WTC11 (cell line): ENCODE results near the gene DCAF6. TPM values are rescaled to one million over a fixed set of nuclear protein-coding genes. Genes with fewer than 3 reads are reported as not detected.

Experiments
- ATAC-seq: fragments of 200-7000 bp; cut with Tn5 transposase; 2 replicates; pipeline ENCODE4 v1.10.0; 2021; ENCODE audit warnings: mild to moderate bottlenecking, moderate library complexity
- CTCF ChIA-PET: fragments of 300-600 bp; sonication (Branson Sonifier 250); formaldehyde crosslinking; loops from one replicate; lab custom pipeline; 2021; ENCODE audit warnings: antibody characterized with exemption; lab: Charles Lee
- POLR2A ChIA-PET: fragments of 350-600 bp; sonication (Branson Sonifier 250); formaldehyde crosslinking; loops from one replicate; lab custom pipeline; 2021; ENCODE audit warnings: antibody characterized with exemption; lab: Charles Lee
- DNase-seq: peaks from one replicate; pipeline ENCODE4 v3.0.0; 2021; ENCODE audit warnings: low spot score
- H3K27ac Mint-ChIP-seq: 2 replicates; pipeline ENCODE4 v1.8.0; 2021; ENCODE audit warnings: mixed read lengths
- H3K27me3 Mint-ChIP-seq: 2 replicates; pipeline ENCODE4 v1.8.0; 2021; ENCODE audit warnings: low read depth, mild to moderate bottlenecking, moderate library complexity, mixed read lengths
- H3K36me3 Mint-ChIP-seq: 2 replicates; pipeline ENCODE4 v1.8.0; 2021; ENCODE audit warnings: mixed read lengths
- H3K4me1 Mint-ChIP-seq: 2 replicates; pipeline ENCODE4 v1.8.0; 2022; ENCODE audit warnings: mixed read lengths
- H3K4me3 Mint-ChIP-seq: 2 replicates; pipeline ENCODE4 v1.8.0; 2021; ENCODE audit warnings: mild to moderate bottlenecking, moderate library complexity, mixed read lengths
- H3K9me3 Mint-ChIP-seq: 2 replicates; pipeline ENCODE4 v1.8.0; 2021; ENCODE audit warnings: mixed read lengths
- CBFB ChIP-seq: sonication (generic); formaldehyde crosslinking; IDR thresholded peaks from 2 replicates; pipeline ENCODE4 v1.8.1; 2022; ENCODE audit warnings: mild to moderate bottlenecking, low read depth, missing genetic modification reagents
- CREM ChIP-seq: sonication (generic); formaldehyde crosslinking; IDR thresholded peaks from 2 replicates; pipeline ENCODE4 v1.8.1; 2022; ENCODE audit warnings: mild to moderate bottlenecking, missing genetic modification reagents, moderate library complexity
- NFATC4 ChIP-seq: fragments of 250-450 bp; sonication (Bioruptor Pico); IDR thresholded peaks from 2 replicates; pipeline ENCODE4 v1.9.0; 2021; ENCODE audit warnings: mild to moderate bottlenecking
- NR1H2 ChIP-seq: sonication (generic); formaldehyde crosslinking; IDR thresholded peaks from 2 replicates; pipeline ENCODE4 v1.9.0; 2021; ENCODE audit warnings: mild to moderate bottlenecking, moderate library complexity, missing genetic modification reagents
- PRDM15 ChIP-seq: sonication (generic); formaldehyde crosslinking; IDR thresholded peaks from 2 replicates; pipeline ENCODE4 v1.8.0; 2022; ENCODE audit warnings: missing genetic modification reagents
- SMAD3 ChIP-seq: sonication (generic); formaldehyde crosslinking; IDR thresholded peaks from 2 replicates; pipeline ENCODE4 v1.8.0; 2022; ENCODE audit warnings: missing genetic modification reagents, mild to moderate bottlenecking, borderline replicate concordance
- TP53 ChIP-seq: sonication (generic); formaldehyde crosslinking; IDR thresholded peaks from 2 replicates; pipeline ENCODE4 v1.8.1; 2023; ENCODE audit warnings: mild to moderate bottlenecking, missing genetic modification reagents
- ZBTB43 ChIP-seq: sonication (generic); formaldehyde crosslinking; IDR thresholded peaks from 2 replicates; pipeline ENCODE4 v1.8.1; 2023; ENCODE audit warnings: mild to moderate bottlenecking, missing genetic modification reagents
- ZNF138 ChIP-seq: sonication (generic); formaldehyde crosslinking; conservative IDR thresholded peaks from 2 replicates; pipeline ENCODE4 v1.8.1; 2022; ENCODE audit warnings: mild to moderate bottlenecking, moderate library complexity, missing genetic modification reagents
- ZNF281 ChIP-seq: sonication (generic); formaldehyde crosslinking; IDR thresholded peaks from 2 replicates; pipeline ENCODE4 v1.8.0; 2023; ENCODE audit warnings: mild to moderate bottlenecking, missing genetic modification reagents
- ZNF396 ChIP-seq: fragments of 250-450 bp; sonication (Bioruptor Pico); IDR thresholded peaks from 2 replicates; pipeline ENCODE4 v1.8.0; 2021; ENCODE audit warnings: mild to moderate bottlenecking, moderate library complexity, borderline replicate concordance
- ZNF423 ChIP-seq: fragments of 250-450 bp; sonication (Bioruptor Pico); IDR thresholded peaks from 2 replicates; pipeline ENCODE4 v2.1.2; 2022; ENCODE audit warnings: mild to moderate bottlenecking, moderate library complexity
- ZNF512 ChIP-seq: sonication (generic); formaldehyde crosslinking; IDR thresholded peaks from 2 replicates; pipeline ENCODE4 v1.8.1; 2022; ENCODE audit warnings: missing genetic modification reagents, borderline replicate concordance
- total RNA-seq: library from RNA; stranded (reverse); gene quantifications from 3 replicates; pipeline ENCODE4 v1.2.3, GENCODE V29; 2021
- TF ChIP-seq, protein P1 (sequence below): sonication (generic); formaldehyde crosslinking; IDR thresholded peaks from 2 replicates; pipeline ENCODE4 v1.8.0; 2022; ENCODE audit warnings: mild to moderate bottlenecking, missing genetic modification reagents
- TF ChIP-seq, protein P2 (sequence below): sonication (generic); formaldehyde crosslinking; IDR thresholded peaks from 2 replicates; pipeline ENCODE4 v1.8.1; 2023; ENCODE audit warnings: mild to moderate bottlenecking, moderate library complexity, missing genetic modification reagents
- TF ChIP-seq, protein P3 (sequence below): sonication (generic); formaldehyde crosslinking; IDR thresholded peaks from 2 replicates; pipeline ENCODE4 v1.8.1; 2023; ENCODE audit warnings: mild to moderate bottlenecking, missing genetic modification reagents
- TF ChIP-seq, protein P4 (sequence below): sonication (generic); formaldehyde crosslinking; conservative IDR thresholded peaks from 2 replicates; pipeline ENCODE4 v1.8.1; 2023; ENCODE audit warnings: mild to moderate bottlenecking, low read depth, missing genetic modification reagents, moderate library complexity

Gene DCAF6
- total RNA-seq, 1 experiment from 2014 or later, result 13.5 TPM

DNA sequence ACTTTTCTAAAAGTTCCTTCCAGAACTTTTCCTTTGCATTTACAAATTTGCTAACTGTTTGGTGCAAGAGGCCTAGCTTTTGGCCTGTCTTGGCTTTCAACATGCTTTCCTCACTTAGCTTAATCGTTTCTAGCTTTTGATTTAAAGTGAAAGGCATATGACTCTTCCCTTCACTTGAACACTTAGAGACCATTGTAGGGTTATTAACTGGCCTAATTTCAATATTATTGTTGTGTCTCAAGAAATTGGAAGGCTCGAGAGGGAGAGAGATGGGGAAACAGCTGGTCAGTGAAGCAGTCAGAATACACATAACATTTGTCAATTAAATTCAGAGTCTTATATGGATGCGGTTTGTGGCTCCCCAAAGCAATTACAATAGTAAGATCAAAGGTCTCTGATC is 63.4 kb downstream of the DCAF6 start:
- Mint-ChIP-seq H3K4me1 (peaks cover 14% of the 10 kb centered on the region), H3K27ac (peak overlapping the region; percentile 10; the same call in 1 of the 2 replicates), H3K36me3 (peaks cover 8% of the 10 kb centered on the region), H3K4me3 (no peak overlapping the region), H3K9me3 (no peaks in the 10 kb centered on the region), H3K27me3 (no peaks in the 10 kb centered on the region)
- no peak for DNase-seq
- CTCF ChIA-PET, result interaction anchor here (1.3 to 1.7 kb wide), 2 partner anchors 83 to 312 kb away, joined by 3 to 7 read pairs; no protein-coding TSS in a partner anchor
- POLR2A ChIA-PET, result no interaction called here
- no peak for ATAC-seq
- TF ChIP-seq, protein P1, sequence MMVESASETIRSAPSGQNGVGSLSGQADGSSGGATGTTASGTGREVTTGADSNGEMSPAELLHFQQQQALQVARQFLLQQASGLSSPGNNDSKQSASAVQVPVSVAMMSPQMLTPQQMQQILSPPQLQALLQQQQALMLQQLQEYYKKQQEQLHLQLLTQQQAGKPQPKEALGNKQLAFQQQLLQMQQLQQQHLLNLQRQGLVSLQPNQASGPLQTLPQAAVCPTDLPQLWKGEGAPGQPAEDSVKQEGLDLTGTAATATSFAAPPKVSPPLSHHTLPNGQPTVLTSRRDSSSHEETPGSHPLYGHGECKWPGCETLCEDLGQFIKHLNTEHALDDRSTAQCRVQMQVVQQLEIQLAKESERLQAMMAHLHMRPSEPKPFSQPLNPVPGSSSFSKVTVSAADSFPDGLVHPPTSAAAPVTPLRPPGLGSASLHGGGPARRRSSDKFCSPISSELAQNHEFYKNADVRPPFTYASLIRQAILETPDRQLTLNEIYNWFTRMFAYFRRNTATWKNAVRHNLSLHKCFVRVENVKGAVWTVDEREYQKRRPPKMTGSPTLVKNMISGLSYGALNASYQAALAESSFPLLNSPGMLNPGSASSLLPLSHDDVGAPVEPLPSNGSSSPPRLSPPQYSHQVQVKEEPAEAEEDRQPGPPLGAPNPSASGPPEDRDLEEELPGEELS, result no peak
- TF ChIP-seq PRDM15 (CRISPR knock-in tag) (no peak), ZNF396 (CRISPR knock-in tag) (no peak), ZNF423 (CRISPR knock-in tag) (no peak), ZNF281 (CRISPR knock-in tag) (no peak), ZNF512 (CRISPR knock-in tag) (no peak), NR1H2 (CRISPR knock-in tag) (no peak), ZNF138 (no peak), CREM (CRISPR knock-in tag) (no peak), TP53 (CRISPR knock-in tag) (no peak), SMAD3 (no peak), CBFB (CRISPR knock-in tag) (no peak), NFATC4 (CRISPR knock-in tag) (no peak), ZBTB43 (CRISPR knock-in tag) (no peak)
- TF ChIP-seq, protein P2, sequence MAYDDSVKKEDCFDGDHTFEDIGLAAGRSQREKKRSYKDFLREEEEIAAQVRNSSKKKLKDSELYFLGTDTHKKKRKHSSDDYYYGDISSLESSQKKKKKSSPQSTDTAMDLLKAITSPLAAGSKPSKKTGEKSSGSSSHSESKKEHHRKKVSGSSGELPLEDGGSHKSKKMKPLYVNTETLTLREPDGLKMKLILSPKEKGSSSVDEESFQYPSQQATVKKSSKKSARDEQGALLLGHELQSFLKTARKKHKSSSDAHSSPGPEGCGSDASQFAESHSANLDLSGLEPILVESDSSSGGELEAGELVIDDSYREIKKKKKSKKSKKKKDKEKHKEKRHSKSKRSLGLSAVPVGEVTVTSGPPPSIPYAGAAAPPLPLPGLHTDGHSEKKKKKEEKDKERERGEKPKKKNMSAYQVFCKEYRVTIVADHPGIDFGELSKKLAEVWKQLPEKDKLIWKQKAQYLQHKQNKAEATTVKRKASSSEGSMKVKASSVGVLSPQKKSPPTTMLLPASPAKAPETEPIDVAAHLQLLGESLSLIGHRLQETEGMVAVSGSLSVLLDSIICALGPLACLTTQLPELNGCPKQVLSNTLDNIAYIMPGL (CRISPR knock-in tag), result no peak
- TF ChIP-seq, protein P3, sequence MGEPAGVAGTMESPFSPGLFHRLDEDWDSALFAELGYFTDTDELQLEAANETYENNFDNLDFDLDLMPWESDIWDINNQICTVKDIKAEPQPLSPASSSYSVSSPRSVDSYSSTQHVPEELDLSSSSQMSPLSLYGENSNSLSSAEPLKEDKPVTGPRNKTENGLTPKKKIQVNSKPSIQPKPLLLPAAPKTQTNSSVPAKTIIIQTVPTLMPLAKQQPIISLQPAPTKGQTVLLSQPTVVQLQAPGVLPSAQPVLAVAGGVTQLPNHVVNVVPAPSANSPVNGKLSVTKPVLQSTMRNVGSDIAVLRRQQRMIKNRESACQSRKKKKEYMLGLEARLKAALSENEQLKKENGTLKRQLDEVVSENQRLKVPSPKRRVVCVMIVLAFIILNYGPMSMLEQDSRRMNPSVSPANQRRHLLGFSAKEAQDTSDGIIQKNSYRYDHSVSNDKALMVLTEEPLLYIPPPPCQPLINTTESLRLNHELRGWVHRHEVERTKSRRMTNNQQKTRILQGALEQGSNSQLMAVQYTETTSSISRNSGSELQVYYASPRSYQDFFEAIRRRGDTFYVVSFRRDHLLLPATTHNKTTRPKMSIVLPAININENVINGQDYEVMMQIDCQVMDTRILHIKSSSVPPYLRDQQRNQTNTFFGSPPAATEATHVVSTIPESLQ (CRISPR knock-in tag), result no peak
- TF ChIP-seq, protein P4, sequence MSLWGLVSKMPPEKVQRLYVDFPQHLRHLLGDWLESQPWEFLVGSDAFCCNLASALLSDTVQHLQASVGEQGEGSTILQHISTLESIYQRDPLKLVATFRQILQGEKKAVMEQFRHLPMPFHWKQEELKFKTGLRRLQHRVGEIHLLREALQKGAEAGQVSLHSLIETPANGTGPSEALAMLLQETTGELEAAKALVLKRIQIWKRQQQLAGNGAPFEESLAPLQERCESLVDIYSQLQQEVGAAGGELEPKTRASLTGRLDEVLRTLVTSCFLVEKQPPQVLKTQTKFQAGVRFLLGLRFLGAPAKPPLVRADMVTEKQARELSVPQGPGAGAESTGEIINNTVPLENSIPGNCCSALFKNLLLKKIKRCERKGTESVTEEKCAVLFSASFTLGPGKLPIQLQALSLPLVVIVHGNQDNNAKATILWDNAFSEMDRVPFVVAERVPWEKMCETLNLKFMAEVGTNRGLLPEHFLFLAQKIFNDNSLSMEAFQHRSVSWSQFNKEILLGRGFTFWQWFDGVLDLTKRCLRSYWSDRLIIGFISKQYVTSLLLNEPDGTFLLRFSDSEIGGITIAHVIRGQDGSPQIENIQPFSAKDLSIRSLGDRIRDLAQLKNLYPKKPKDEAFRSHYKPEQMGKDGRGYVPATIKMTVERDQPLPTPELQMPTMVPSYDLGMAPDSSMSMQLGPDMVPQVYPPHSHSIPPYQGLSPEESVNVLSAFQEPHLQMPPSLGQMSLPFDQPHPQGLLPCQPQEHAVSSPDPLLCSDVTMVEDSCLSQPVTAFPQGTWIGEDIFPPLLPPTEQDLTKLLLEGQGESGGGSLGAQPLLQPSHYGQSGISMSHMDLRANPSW (CRISPR knock-in tag), result no peak
